ENCODE results near the gene ANKS1B.

ANKS1B gene

GRCh38 chr12:98686603-98687002, 1298.1 kb downstream of the ANKS1B start:
- Mint-ChIP-seq H3K4me3 (no peak overlapping the region), H3K4me1 (ENCODE audit: low read depth) (peaks cover 3% of the 10 kb centered on the region), H3K9me3 (ENCODE audit: low read depth) (no peaks in the 10 kb centered on the region), H3K27me3 (no peaks in the 10 kb centered on the region), H3K36me3 (peaks cover 26% of the 10 kb centered on the region), H3K27ac (no peak overlapping the region)

Measured in activated naive CD8-positive, alpha-beta T cell (primary cell).